NB4 (cell line): ENCODE results near the gene ADAMTSL3.

Experiments
- MYC ChIP-seq: IDR thresholded peaks from 2 replicates; pipeline ENCODE4 v1.6.1; 2011; ENCODE audit warnings: low read depth, low read length
- POLR2A ChIP-seq: IDR thresholded peaks from 2 replicates; pipeline ENCODE4 v1.6.1; 2011; ENCODE audit warnings: mild to moderate bottlenecking; ENCODE audit not compliant: insufficient read length; ENCODE audit errors: extremely low read depth
- TF ChIP-seq, protein P1 (sequence below): IDR thresholded peaks from one replicate; pipeline ENCODE4 v1.5.1; 2012; ENCODE audit warnings: low read depth, low read length
- TF ChIP-seq, protein P2 (sequence below): IDR thresholded peaks from 2 replicates; pipeline ENCODE4 v1.6.1; 2011; ENCODE audit warnings: low read depth, low read length

GRCh38 chr15:83846847-83847246 is 192.9 kb downstream of the ADAMTSL3 start:
- TF ChIP-seq POLR2A = no peak
- TF ChIP-seq, protein P1, sequence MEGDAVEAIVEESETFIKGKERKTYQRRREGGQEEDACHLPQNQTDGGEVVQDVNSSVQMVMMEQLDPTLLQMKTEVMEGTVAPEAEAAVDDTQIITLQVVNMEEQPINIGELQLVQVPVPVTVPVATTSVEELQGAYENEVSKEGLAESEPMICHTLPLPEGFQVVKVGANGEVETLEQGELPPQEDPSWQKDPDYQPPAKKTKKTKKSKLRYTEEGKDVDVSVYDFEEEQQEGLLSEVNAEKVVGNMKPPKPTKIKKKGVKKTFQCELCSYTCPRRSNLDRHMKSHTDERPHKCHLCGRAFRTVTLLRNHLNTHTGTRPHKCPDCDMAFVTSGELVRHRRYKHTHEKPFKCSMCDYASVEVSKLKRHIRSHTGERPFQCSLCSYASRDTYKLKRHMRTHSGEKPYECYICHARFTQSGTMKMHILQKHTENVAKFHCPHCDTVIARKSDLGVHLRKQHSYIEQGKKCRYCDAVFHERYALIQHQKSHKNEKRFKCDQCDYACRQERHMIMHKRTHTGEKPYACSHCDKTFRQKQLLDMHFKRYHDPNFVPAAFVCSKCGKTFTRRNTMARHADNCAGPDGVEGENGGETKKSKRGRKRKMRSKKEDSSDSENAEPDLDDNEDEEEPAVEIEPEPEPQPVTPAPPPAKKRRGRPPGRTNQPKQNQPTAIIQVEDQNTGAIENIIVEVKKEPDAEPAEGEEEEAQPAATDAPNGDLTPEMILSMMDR = no peak
- TF ChIP-seq, protein P2, sequence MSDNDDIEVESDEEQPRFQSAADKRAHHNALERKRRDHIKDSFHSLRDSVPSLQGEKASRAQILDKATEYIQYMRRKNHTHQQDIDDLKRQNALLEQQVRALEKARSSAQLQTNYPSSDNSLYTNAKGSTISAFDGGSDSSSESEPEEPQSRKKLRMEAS = no peak
- TF ChIP-seq MYC = no peak
